ENCODE data around the gene KRT8.

- TF ChIP-seq POU2F2 (IDR thresholded peaks at IDR 0.05; ENCODE audit: borderline replicate concordance, low read depth, low read length), result no peak
- TF ChIP-seq CTCF (IDR thresholded peaks at IDR 0.05 in 2 of 3, conservative IDR thresholded peaks at IDR 0.05 in 1 of 3; ENCODE audit: control insufficient read depth in 2 of 3, extremely low read depth in 1 of 3, insufficient read depth in 1 of 3, low read depth in 3 of 3, low read length in 3 of 3), result no peak
- TF ChIP-seq NFYB (IDR thresholded peaks at IDR 0.05; ENCODE audit: insufficient read depth, low read depth, low read length), result no peak
- no peak for TF ChIP-seq IKZF1 (conservative IDR thresholded peaks at IDR 0.05)
These were observed 45.7 kb upstream of the KRT8 start for GRCh38 chr12:52950553-52950952.

Data from GM12878 (cell line).